ENCODE results near the gene GHRHR.

Gene GHRHR

DNA sequence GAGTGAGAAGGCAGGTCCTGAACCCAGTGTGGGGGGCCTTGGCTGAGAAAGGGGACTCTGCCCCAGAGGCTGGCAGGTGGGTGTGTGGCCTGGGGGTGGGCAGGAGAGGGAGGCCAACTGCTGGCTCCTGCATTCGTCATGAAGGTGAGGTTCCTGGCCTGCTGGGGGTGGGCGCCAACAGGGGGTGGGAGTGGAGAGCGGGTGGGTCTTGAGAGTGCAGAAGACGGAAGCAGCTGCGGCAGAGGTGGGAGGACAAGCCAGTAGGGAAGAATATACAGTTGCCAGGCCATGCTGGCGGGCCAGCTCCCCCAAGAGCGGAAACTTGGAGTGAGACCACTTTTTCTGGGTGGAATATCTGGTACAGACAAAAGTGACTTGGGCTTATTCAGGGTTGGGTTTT is 23.4 kb downstream of the GHRHR start:
- DNase-seq: no peak

DNA sequence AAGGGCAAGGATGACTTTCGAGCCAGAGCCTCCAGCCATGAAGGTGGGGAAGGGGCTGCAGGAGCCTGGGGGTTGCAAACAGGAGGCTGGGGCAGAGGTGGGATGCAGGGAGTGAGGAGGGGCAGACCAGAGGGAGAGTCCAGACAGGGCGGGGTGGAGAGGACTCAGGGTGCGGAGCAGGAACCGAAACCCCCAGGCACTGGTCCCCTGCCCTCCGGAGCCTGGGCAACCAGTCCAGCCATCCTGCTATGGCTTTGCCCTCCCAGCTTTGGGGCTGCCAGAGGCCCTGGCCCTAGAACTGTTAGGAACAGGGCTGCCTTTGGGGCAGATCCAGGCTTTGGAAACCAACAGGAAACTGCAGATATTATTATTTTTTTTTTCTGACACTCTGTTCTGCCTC is 24.2 kb downstream of the GHRHR start:
- DNase-seq: no peak

DNA sequence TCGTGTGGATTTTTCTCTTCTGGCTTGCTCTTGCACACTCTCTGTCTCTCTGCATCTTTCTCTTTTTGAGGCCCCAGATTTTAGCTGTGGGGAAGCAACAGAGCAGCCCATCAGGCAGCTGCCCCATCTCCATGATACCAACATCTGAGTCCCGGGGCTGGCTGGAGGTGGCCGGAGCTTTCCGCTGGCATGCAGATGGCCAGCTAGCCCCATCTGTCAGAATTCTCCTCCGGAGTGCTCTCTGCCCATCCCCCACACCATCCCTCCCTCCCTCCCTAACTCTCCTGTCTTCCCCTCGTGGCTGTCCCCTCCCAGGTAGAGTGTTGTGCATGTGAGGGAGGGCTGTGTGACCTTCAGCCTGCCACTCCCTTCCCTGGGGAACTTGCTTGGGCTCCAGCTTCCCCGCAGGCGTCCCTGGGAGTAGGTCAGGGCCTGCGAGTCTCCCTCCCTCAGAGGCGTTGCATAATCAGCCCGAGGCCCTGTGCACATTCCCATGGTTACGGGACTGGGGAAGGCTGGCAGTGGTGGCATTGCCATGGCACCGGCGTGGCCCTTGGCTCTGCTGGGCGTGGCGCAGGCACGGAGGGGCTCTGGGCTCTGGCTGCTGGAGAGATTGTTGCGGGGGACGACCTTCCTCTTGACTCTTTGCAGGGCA is 24.7 kb downstream of the GHRHR start:
- no peak for DNase-seq

DNA sequence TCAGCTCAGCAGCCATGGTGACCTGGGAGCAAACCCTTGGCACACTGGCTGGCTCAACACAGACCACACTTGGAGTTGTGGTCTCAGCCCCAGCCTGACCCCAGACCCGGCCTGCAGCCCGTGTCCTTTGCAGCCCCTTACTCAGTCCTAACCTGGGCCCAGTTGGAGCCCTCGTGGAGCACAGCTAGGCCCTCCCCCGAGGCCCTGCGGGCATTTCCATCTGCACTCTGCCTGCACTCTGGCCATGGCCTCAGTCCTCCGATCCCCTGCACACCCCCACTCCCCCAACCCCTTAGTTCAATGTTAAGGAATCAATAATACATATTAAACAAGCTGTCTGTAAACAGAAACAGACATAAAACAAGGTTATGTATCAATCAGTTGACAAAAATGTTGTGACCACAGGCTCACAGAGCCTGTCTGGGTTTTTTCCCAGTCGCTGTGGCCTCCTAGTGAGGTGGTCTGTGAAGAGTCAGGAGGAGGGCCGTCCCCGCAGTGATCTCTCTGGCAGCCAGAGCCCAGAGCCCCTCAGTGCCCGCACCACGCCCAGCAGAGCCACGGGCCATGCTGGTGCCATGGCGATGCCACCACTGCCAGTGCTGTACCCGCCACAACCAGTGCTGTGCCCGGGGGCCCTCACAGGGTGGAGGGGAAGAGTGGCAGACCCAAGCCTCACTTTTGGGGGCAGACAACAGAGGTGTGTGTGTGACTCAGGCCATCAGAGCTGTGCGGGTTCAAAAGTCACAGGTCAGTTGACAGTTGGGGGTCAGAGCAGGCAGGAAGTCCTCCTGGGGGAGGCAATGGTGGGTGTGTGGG is 25.5 kb downstream of the GHRHR start:
- no peak for DNase-seq

DNA sequence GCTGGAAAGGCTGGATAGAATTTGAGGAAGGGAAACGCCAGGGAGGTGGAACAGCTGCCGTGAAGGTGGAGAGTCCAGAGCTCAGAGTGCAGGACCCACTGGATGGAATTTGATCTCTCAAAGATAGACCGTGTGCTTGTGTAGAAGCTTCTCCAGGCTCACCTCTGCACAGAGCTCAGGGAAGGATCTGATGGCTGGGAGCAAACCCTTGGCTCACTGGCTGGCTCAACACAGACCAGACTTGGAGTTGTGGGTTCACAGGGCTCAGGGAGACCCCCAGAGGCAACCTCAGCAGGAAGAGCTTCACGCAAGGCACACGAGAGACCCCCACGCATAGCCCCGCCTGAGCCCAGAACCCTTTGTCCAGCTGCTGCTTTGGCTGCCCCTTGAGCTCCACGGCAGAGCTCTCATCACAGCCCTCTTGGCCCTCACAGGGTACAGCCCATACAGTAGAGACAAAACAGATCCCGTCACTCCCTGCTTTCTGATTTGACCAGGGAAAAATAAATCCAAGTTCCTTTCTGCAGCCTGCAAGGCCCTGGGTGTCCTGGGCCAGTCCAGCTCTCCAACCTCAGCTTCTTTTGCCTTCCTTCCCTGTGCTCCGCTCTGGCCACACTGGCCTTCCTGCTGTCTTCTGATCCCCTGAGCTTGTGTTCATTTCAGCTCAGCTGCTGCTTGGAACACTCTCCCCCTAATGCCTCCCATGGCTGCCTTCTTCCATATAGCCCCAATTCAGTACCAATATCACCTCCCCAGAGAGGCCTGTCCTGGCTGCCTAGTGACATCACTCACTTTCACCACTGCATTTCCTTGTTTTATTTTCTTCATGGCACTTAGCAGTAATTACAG is 26.3 kb downstream of the GHRHR start:
- DNase-seq: no peak

DNA sequence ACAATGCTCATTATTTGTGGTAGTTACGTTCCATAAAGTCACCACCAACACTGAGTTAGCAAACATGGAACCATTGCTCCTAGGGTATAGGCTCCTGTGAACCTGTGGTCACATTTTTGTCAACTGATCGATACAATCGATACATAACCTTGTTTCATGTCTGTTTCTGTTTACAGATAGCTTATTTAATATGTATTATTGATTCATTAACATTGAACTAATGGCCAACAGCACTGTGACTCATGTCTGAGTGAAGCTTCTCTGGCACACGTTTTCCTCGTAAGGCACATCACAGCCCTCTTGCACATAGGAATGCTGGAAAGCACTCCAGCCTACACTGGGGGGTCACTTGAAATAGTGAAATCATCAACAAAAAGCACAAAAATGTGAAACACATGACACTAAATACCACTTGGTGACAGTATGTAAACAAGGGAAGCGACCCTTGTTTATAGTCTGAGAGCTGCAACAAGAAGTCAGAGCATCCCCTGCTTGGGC is 27.0 kb downstream of the GHRHR start:
- no peak for DNase-seq

DNA sequence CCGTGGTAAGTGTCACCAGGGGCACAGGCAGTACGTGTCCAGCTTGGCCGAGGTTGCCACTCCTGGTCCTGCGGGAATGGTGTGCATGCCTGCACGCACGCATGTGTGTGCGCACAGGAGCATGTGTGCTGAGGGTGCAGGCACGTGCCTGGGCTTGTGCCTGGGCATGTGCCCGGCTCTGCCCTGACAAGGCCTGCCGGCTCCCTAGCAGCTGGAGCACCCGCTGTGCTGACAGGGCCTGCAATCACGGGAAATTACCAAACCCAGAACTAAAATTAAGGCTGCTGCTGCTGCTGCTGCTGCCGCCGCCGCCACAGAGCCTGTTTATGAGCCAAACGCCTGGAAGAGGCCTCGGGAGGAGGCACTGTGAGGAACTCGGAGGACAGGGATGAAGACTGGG is 28.7 kb downstream of the GHRHR start:
- DNase-seq: no peak

DNA sequence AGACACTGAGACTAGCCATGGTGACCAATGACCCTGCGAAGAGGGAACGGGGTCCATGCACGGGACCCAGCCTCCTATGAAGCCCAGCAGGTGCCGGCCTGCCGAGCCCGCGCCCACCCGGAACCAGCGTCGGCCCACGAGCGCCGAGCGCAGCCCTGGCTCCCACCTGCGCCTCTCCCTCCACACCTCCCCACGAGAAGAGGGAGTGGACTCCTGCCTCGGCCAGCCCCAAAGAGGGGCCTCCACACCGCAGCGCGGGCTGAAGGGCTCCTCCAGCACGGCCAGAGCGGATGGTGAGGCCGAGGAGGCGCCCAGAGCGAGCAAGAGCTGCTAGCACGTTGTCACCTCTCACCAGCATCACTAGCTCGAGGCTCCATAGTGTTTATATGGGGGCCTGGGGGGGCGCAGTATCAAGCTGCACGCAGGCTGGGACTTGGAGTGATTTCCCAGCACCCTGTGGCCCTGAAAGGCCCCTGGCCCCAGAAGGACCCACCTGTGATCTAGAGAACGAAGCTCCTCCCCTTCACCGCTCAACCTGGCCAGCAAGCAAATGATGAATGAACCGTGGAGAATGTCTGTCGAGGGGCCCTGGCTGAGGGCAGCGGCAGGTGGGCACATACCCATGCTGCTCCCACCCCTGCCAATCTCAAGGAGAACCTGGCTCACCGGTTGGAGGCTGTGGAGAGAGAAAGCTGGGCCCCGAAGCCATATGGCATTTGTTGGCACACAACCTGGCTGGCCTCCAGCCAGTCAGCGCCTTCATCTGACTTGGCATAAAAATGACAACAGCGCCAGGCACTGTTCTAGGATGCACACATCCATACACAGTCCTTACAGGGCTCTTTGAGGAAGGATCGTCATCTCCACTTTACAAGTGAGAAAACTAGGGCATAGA is 30.7 kb downstream of the GHRHR start:
- DNase-seq: no peak

DNA sequence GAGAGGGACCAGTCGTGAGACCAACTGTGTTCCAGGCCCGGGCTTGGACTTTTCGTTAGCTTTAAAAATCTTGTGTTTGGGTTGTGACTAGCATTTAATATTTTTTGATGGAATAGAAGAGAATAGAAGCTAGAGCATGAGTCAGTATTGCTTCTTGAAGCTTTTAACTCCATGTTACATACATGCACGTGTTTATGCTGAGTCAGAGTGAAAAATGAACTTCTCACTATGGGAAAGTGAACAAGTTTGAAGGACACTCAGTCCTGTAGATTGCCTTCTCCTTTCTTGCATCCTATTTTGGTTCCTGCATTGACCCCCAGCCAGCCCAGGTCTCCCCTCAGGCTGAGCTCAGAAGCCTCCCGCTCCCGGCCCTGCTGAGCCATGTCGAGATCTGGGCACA is 31.8 kb downstream of the GHRHR start:
- DNase-seq: no peak

DNA sequence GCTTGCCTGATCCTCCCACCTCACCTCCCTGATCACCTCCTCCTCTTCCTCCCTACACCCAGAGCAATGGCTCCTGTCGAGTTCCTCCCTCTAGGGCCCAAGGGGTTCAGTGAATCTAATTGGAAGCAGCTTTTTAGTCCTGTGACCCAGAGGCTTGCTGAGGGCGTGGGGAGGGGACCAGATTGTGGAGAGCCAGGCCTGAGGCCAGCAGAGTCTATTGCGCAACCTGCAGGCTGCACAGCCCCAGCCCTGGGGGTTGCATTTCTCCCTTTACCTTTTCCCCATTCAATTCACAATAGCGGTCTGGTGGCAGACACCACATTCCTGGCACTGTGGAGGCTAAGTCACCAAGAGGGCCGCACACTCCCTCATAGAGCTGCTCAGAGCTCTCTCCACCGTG is 32.5 kb downstream of the GHRHR start:
- no peak for DNase-seq

DNA sequence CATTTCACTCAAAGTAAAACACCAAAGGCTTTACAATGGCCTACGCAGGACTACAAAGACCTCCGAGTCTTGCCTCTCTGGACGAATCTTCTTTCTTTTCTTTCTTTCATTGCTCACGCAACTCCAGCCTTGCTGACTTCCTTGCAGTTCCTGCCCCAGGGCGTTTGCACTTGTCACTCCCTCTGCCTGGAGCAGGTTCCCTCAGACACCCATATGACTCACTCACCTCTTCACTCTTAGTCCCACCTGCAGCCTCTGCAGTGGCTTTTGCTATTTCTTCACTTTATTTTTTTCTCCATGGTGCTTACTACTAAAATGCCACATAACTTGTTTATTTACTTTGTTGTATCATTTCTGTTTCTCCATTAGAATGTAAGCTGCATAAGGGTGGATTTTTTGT is 33.1 kb downstream of the GHRHR start:
- no peak for DNase-seq

DNA sequence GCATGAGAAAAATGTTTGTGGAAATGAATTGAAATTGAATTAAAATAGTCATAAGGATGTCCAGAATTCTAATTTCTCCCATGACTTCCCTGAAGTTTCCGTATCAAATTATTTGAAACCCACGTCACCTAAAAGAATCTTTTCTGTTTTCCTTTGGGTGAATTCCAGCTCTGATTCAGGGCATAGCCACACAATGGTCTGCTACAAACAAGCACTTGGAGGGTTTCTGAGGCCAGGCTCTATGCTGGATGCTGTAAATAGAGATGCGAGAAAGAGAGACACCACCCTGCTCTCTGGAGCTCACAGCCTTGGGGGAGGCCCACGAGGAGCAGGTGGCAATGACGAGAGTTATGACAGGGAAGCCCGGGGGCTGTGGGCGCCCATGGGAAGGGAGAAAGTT is 33.6 kb downstream of the GHRHR start:
- DNase-seq: no peak

DNA sequence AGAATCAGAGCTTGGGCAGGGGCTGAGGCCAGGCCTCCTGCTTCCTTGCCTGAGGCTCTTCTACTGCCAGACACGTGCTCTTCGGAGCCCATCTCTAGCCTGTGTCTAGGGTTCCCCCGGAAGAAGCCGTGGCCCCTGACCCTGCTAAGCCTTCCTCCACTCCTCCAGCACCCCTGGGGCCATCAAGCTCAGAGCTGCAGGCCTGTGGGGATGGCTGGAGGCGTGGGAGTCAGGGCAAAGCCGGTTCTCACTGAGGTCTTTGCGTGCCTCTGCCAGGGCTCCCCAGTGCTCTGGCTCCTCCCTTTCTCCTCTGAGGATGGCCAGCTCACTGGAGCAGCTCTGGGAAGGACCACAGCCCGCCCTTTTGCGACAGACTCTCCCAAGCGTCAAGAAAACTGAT is 34.4 kb downstream of the GHRHR start:
- no peak for DNase-seq

DNA sequence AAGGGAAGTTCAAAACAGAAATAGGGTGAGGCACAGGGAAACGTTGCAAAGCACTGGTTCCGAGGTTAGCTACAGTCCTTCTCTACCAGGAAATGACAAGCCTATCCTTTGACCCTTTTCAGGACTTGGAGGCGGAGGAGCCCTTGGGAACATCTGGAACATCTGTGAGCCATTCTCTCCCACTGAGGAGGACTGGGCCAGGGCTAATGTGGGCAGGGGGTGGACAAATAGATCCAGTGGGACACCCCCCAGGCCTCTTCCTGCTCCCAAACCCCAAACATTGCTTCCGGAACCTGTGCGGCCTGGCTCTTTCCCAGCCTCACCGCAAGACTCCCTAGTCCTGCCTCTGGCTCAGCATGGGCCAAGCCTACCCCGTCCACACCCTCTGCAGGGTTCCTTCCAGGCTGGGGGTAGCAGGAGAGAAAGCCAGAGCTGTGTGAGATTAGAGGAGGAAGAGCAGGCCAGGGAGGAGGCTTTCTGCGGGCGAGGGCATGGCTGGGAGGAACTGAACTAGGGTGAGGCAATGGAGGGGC is 36.5 kb downstream of the GHRHR start:
- DNase-seq: peak in 1 of 2 experiments; percentile 1

DNA sequence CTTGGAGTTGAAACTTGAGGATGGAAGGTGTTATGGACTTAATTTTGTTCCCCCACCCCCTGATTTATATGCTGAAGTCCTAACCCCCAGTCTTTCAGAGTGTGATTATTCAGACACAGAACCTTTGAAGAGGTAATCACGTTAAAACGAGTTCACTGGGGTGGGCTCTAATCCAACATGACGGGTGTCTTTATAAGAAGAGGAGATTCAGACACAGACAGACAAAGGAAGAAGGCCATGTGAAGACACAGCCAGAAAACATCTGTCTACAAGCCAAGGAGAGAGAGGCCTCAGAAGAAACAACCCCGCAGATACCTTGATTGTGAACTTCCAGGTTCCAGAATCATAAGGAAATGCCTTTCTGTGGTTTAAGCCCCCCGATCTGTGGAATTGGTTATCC is 37.0 kb downstream of the GHRHR start:
- no peak for DNase-seq

DNA sequence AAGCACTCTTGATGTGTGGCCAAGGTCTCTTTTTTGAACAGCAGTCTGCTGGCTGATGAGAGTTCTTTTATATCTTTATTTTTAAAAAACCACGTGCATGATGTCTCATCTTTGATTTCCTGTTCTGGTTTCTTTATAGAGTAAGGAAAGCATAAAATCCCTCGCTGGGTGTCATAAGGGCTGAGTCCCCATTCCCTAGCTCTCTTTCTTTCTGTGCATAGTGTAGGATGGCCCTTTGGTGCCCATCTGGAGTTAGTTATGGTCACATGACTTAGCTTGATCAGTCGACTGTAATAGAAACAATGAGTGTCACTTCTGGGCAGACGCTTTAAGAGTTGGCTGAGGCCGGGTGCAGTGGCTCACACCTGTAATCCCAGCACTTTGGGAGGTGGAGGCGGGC is 38.5 kb downstream of the GHRHR start:
- DNase-seq: no peak

DNA sequence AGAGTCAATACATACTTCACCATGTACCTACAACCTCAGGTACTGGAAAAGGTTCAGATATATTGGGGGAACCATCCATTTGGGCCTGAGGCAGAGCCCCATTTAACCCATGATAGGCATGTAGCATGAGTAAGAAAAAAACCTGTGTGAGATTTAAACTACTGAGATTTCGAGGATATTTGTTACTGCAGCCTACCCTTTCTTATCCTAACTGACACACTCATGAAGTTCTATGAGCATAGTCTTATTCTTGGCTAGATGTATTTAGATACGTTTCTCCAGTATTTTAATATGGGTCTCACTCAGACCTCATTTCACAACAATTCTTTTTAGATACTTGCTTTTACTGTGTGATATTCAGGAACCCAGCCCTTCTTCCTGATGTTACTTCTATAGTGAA is 39.3 kb downstream of the GHRHR start:
- no peak for DNase-seq

DNA sequence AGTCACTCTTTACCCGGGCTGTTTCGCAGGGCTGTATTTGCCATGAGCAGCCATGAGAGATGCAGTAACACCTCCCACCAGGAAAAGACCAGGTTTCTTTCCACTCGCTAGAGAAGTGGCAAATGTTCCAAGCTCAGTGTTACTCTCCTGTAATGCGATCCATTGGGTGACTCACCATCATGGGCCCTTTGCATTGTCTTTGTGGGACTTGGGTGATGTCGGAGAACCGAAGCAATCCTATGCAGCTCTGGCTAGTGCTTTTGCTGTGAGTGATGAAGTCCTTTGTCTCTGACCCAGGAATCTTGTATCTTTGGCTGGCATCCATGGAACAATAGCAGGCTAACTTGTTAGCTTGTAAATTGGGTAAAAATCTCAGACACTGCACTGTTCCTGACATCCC is 40.0 kb downstream of the GHRHR start:
- DNase-seq: no peak

DNA sequence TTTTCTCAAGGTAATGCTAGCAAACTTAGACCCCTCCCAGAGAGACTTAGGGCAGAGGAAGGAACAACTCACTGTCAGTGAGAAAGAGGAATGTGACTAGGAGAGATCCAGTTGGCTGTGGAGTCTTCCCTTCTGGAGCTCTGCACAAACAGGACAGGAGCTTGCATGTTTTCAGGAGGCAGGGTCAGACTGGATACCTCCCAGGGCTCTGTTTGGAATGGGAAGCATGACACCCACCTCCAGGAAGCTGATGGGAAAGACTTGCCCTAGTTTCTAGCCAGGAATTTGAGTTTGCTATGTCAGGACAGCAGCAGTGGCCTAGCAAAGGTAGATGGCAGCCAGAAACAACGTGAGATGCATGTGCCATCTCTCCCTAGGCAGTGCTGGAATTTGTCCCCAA is 40.6 kb downstream of the GHRHR start:
- DNase-seq: no peak

DNA sequence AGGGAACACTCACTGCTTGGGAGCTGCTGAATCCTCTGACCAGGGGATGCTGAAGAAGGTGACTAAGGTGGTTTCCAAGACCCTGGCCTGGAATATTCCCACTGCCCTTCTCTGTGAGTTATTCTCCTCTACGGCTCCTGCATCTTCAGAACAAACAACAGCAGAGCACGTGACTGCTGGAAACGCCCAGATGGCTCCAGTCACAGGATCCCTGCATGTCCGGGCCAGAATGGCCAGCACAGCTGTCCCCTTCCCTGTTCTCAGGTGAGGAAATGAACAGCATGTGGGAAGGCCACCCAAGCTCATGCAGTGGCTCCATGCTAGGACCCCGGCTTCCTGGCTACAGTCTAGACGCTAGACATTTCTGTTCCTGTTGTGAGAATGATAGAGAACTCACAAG is 43.1 kb downstream of the GHRHR start:
- DNase-seq: no peak

DNA sequence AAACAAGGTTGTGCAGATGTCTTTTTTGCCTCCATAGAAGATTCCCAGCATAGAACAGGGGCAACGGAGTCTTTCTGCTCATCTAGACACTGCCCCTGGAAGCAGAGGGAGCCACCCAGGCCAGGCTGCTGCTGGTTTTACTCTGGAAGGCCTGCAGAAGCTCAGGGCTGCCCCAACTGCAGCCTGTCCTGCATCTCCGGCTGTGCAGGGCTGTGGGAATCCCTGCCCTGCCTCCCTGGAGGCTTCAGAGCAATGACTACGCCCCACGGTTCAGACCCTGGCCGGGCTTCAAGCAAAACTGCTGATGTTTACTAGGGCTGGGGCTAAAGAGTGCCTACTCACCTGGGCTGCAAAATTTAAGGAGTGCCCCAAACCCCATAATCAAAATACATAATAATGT is 43.9 kb downstream of the GHRHR start:
- no peak for DNase-seq

DNA sequence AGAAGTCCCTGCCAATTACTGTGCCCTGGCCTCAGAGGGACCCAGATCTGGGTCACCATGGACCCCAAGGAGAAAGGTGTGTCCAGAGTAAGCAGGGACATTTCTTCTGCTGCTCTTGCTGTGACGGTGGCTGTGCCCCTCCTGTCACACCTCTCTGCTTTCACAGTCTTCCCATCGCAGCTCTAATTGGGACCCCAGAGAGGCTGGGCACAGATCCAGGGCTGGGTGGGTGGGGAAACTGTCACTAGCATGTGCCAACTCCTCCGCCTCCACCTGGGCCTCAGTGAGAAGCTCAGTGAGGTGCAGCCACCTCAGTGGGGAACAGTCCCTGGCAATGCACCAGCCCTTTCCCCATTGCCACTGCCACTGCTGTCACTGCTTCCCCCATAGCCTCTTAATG is 51.1 kb downstream of the GHRHR start:
- DNase-seq: no peak
